ENCODE results near the gene ZBED2.

The ZBED2 gene

GRCh38 chr3:111592936-111593335 lies 2.2 kb downstream of the ZBED2 start:
- H3K9ac ChIP-seq, result no peak overlapping the region
- no peak overlapping the region for H3K4me2 ChIP-seq
- no peak overlapping the region for H3K4me3 ChIP-seq
- no peaks in the 10 kb centered on the region for H3K27me3 ChIP-seq
- TF ChIP-seq Cebpa-rat (IDR thresholded peaks at IDR 0.05), result no peak
- H4K20me1 ChIP-seq, result no peaks in the 10 kb centered on the region
- H3K9me3 ChIP-seq, result no peaks in the 10 kb centered on the region
- peaks cover 64% of the 10 kb centered on the region for H3K36me3 ChIP-seq
- H3K4me1 ChIP-seq, result no peaks in the 10 kb centered on the region
- no peak overlapping the region for H3K27ac ChIP-seq

- Histone ChIP-seq H4K20me1 (no peaks in the 10 kb centered on the region), H3K9me3 (no peaks in the 10 kb centered on the region), H3K27me3 (no peaks in the 10 kb centered on the region), H3K27ac (no peak overlapping the region), H3K36me3 (peaks cover 66% of the 10 kb centered on the region), H3K4me3 (no peak overlapping the region), H3K4me1 (no peaks in the 10 kb centered on the region), H3K9ac (no peak overlapping the region), H3K4me2 (no peak overlapping the region)
- TF ChIP-seq Cebpa-rat (IDR thresholded peaks at IDR 0.05), result no peak
Measured at GRCh38 chr3:111592143-111592542, 3.0 kb downstream of the ZBED2 start.

DNA sequence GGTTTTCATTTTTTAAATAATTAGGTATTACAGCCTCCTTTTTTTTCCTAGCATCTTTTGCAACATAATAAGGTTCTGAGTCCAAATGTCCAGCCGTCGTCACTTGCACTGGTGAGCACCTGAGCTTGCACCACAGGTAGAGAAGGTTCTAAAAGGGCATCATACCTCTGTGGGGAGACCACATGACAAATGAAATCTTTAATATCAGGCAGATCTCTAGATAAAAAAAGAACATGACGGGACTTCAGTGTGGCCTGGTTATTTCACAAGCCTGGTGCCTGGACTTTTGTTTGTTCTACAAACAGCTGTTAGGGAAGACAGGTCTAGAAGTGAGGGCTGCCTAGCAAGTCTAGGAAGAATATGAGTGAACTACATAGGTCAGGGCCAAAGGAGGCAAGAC lies 3.6 kb downstream of the ZBED2 start:
- H3K36me3 ChIP-seq, result peaks cover 72% of the 10 kb centered on the region
- no peak overlapping the region for H3K4me2 ChIP-seq
- no peaks in the 10 kb centered on the region for H3K27me3 ChIP-seq
- H3K9ac ChIP-seq, result no peak overlapping the region
- H3K4me1 ChIP-seq, result no peaks in the 10 kb centered on the region
- no peak overlapping the region for H3K4me3 ChIP-seq
- H3K27ac ChIP-seq, result no peak overlapping the region
- peaks cover 4% of the 10 kb centered on the region for H3K9me3 ChIP-seq
- H4K20me1 ChIP-seq, result no peaks in the 10 kb centered on the region
- no peak for TF ChIP-seq Cebpa-rat (IDR thresholded peaks at IDR 0.05)

GRCh38 chr3:111590143-111590491 lies 5.0 kb downstream of the ZBED2 start:
- TF ChIP-seq Cebpa-rat (IDR thresholded peaks at IDR 0.05), result no peak
- no peaks in the 10 kb centered on the region for H4K20me1 ChIP-seq
- H3K27ac ChIP-seq, result no peak overlapping the region
- peaks cover 78% of the 10 kb centered on the region for H3K36me3 ChIP-seq
- H3K27me3 ChIP-seq, result no peaks in the 10 kb centered on the region
- H3K9ac ChIP-seq, result no peak overlapping the region
- no peak overlapping the region for H3K4me2 ChIP-seq
- peaks cover 15% of the 10 kb centered on the region for H3K9me3 ChIP-seq
- no peak overlapping the region for H3K4me3 ChIP-seq
- H3K4me1 ChIP-seq, result no peaks in the 10 kb centered on the region

DNA sequence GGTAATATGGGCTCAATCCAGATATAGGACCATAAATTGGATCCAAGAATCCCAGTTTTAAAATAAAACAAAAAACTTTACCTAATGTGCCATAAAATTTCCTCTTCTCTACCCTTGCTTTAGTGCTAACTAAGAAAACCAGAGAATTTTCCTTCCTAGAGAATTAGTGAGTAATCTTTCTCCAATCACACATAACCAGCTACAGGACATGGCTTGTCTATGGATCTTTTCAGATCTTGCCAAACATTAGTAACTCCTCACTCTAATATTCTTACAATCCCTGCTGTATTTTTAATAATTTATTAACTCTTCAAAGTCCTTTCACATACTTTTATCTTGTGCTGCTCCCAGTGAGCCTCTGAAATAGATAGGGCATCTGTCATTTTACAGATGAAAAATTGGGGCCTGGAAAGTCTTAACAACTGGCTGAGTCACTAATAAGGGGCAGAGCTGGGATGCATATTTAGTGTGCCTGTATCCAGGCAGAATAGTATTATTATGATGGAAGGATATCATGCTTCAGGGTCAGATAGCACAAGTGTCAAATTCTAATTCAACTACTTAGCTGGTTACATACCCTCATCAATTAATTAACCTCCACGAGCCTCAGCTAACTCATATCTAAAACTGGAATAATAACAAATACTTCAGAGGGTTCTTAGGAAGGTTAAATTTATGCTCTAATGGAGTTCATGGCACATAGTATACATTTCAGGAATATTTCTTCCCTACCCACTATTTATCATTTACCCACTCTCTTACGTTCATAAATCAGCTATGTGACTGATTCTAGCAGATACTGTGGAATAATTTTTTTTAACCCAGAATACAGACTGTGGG lies 5.6 kb downstream of the ZBED2 start:
- H3K4me3 ChIP-seq, result no peak overlapping the region
- peaks cover 15% of the 10 kb centered on the region for H3K9me3 ChIP-seq
- no peak overlapping the region for H3K4me2 ChIP-seq
- TF ChIP-seq Cebpa-rat (IDR thresholded peaks at IDR 0.05), result no peak
- H3K27me3 ChIP-seq, result no peaks in the 10 kb centered on the region
- no peak overlapping the region for H3K27ac ChIP-seq
- H4K20me1 ChIP-seq, result no peaks in the 10 kb centered on the region
- H3K36me3 ChIP-seq, result peaks cover 78% of the 10 kb centered on the region
- no peak overlapping the region for H3K9ac ChIP-seq
- H3K4me1 ChIP-seq, result no peaks in the 10 kb centered on the region

- Histone ChIP-seq H3K9ac (no peak overlapping the region), H3K9me3 (peaks cover 20% of the 10 kb centered on the region), H4K20me1 (no peaks in the 10 kb centered on the region), H3K4me2 (no peak overlapping the region), H3K27ac (no peak overlapping the region), H3K27me3 (no peaks in the 10 kb centered on the region), H3K36me3 (peaks cover 78% of the 10 kb centered on the region), H3K4me3 (no peak overlapping the region), H3K4me1 (peaks cover 3% of the 10 kb centered on the region)
- TF ChIP-seq Cebpa-rat (IDR thresholded peaks at IDR 0.05), result no peak
Measured at GRCh38 chr3:111588527-111588926, 6.6 kb downstream of the ZBED2 start.

GRCh38 chr3:111585217-111585616 lies 9.9 kb downstream of the ZBED2 start:
- Histone ChIP-seq H3K9ac (no peak overlapping the region), H4K20me1 (no peaks in the 10 kb centered on the region), H3K4me2 (no peak overlapping the region), H3K4me3 (no peak overlapping the region), H3K9me3 (peaks cover 49% of the 10 kb centered on the region), H3K4me1 (peaks cover 9% of the 10 kb centered on the region), H3K27me3 (no peaks in the 10 kb centered on the region), H3K27ac (no peak overlapping the region), H3K36me3 (peaks cover 85% of the 10 kb centered on the region)
- TF ChIP-seq Cebpa-rat (IDR thresholded peaks at IDR 0.05), result no peak

- H3K4me1 ChIP-seq, result peaks cover 9% of the 10 kb centered on the region
- H3K4me3 ChIP-seq, result no peak overlapping the region
- H3K9ac ChIP-seq, result no peak overlapping the region
- no peak overlapping the region for H3K27ac ChIP-seq
- H3K4me2 ChIP-seq, result no peak overlapping the region
- H3K27me3 ChIP-seq, result no peaks in the 10 kb centered on the region
- no peaks in the 10 kb centered on the region for H4K20me1 ChIP-seq
- H3K9me3 ChIP-seq, result peaks cover 49% of the 10 kb centered on the region
- peaks cover 87% of the 10 kb centered on the region for H3K36me3 ChIP-seq
- TF ChIP-seq Cebpa-rat (IDR thresholded peaks at IDR 0.05), result no peak
Measured at GRCh38 chr3:111584744-111585143, 10.4 kb downstream of the ZBED2 start.

DNA sequence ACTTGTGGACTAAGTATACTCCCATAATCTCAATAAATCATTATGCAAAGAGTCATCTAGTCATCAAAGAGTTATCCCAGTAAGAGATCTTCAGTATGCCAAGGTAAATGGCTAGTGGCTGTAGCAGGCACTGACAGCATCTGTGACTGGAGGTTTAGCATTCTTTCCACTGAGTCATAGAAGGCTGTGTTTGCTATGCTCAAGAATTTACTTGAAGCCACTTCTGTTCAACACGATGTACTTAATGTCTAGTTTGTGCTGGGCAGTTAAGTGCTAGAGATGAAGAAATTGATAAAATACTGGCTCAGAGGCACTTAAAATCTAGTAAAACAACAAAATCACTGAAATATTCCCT lies 13.0 kb downstream of the ZBED2 start:
- H4K20me1 ChIP-seq, result no peaks in the 10 kb centered on the region
- no peaks in the 10 kb centered on the region for H3K27me3 ChIP-seq
- no peak overlapping the region for H3K4me3 ChIP-seq
- TF ChIP-seq Cebpa-rat (IDR thresholded peaks at IDR 0.05), result no peak
- no peak overlapping the region for H3K9ac ChIP-seq
- H3K36me3 ChIP-seq, result peaks cover 97% of the 10 kb centered on the region
- peaks cover 49% of the 10 kb centered on the region for H3K9me3 ChIP-seq
- no peak overlapping the region for H3K27ac ChIP-seq
- H3K4me2 ChIP-seq, result no peak overlapping the region
- H3K4me1 ChIP-seq, result peaks cover 9% of the 10 kb centered on the region

- Histone ChIP-seq H3K36me3 (peaks cover 97% of the 10 kb centered on the region), H3K9me3 (peaks cover 46% of the 10 kb centered on the region), H3K4me3 (no peak overlapping the region), H4K20me1 (no peaks in the 10 kb centered on the region), H3K4me2 (no peak overlapping the region), H3K27me3 (no peaks in the 10 kb centered on the region), H3K9ac (no peak overlapping the region), H3K4me1 (peaks cover 9% of the 10 kb centered on the region), H3K27ac (no peak overlapping the region)
- no peak for TF ChIP-seq Cebpa-rat (IDR thresholded peaks at IDR 0.05)
Measured at GRCh38 chr3:111581403-111582119, 13.6 kb downstream of the ZBED2 start.

Measured in BLaER1 (cell line).